Activated CD4-positive, alpha-beta T cell treated with anti-CD3 and anti-CD28 coated beads for 4 hours (primary cell): ENCODE measurements around the gene ZNF426.

Experiments
- DNase-seq, 2 donors: peaks; one replicate each; pipeline ENCODE4 v3.0.0-alpha.2; 2020

The ZNF426 gene

DNA sequence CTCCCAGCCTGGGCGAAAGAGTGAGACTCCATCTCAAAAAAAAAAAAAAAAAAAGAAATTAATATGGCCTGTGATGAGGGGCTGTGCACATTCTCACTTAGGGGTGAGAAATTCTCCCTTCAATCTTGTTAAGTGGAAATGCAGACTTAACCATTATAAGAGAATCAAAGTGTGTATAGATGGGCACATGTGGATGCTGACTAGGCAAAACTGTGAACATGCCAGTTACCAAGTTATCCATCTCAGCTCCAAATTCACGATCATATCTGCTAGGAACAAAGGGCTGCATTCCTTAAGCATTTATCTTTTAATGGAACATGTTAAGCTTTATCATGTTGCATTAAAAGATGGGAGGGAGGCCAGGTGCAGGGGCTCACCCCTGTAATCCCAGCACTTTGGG is 44.3 kb downstream of the ZNF426 start:
- no peak for DNase-seq

DNA sequence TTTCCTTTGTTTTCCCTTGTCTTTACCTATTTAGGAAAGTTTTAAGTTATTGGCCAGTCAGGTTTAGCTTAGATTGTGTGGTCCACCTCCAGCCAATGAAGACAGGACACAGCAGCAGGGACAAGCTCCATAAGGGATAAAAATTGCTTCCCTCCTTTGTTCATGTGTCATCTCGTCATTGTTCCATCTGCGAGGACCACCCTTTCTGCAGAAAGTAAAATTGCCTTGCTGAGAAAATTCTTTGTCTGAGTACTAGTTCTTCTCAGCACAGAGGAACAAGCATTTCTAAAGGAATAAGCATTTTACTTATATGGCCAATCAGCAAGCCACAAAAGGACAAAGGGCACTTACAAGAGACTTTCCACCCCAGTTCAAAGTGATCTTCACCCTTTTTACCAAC is 51.4 kb downstream of the ZNF426 start:
- DNase-seq = no peak

DNA sequence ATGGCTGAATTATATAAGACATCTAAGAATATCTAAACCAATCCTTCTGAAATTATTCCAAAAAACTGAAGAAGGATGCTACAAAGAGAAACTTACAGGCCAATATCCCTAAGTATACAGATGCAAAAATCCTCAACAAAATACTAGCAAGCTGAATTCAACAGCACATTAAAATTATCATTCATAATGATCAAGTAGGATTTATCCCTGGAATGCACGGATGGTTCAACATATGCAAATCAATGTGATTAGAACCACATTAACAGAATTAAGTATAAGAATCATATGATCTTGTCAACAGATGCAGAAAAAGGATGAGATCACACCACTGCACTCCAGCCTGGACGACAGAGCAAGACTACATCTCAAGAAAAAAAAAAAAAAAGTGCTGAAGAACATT is 53.3 kb downstream of the ZNF426 start:
- DNase-seq = no peak

DNA sequence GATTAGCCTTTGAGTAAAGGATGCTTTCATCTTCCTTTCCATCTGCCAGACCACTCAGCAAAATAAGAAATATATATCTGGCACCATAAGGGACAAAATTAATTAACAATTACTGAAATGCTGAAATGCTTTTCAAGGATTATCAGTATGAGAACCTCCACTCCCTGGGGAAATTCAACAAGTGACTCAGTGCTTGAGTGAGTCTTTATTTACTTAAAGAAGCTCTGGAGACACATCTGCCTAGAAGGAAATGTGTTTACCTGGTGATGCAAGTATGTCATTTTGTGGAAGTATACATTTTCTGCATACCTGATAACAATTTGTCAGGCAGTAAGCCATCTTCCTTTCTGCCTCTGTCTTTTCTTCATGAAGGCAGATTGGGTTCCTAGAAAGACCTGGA is 63.5 kb downstream of the ZNF426 start:
- DNase-seq = no peak
